Gastrocnemius medialis (tissue), 4 donors: ENCODE measurements around the gene PRKN.

Source experiments
- CTCF ChIP-seq, 5 experiments: fragments of 450-650 bp in 3 of 5; fragments of 200-600 bp in 2 of 5; sonication (generic) in 2 of 5; IDR thresholded peaks in 4 of 5; conservative IDR thresholded peaks in 1 of 5; 1 replicate in 4 of 5; 2 replicates in 1 of 5; pipeline ENCODE4 v1.5.1; 2016 to 2019; ENCODE audit warnings: antibody characterized with exemption in 5 of 5, mild to moderate bottlenecking in 3 of 5, moderate library complexity in 3 of 5
- POLR2A ChIP-seq, 2 donors: fragments of 450-650 bp; IDR thresholded peaks; one replicate each; pipeline ENCODE4 v1.6.1; 2017; ENCODE audit warnings: antibody characterized with exemption in 2 of 2, mild to moderate bottlenecking in 2 of 2, moderate library complexity in 2 of 2

GRCh38 chr6:162385980-162386379 lies 341.6 kb downstream of the PRKN start:
- no peak for TF ChIP-seq CTCF (IDR thresholded peaks at IDR 0.05 in 4 of 5, conservative IDR thresholded peaks at IDR 0.05 in 1 of 5)
- TF ChIP-seq POLR2A (IDR thresholded peaks at IDR 0.05), result no peak
